SHP77 treated with DMSO at 0.1 percent for 48 hours (cell line): Measurements from ENCODE around the gene CAMK4.
A peak's percentile ranks its signal among the peaks of the same experiment; 100 is the strongest.

Experiments used
- DNase-seq: peaks from one replicate; lab custom pipeline; 2025; lab: John Stamatoyannopoulos, UW

Gene CAMK4

GRCh38 chr5:111223787-111224560 lies at the start of gene CAMK4:
Gene CAMK4 (plus strand): TSS chr5:111224384. CDS start chr5:111224484, 100 bp downstream.
- DNase-seq, result peak; percentile 28

GRCh38 chr5:111183064-111183463 lies 41.1 kb upstream of the CAMK4 start:
- no peak for DNase-seq

GRCh38 chr5:111187079-111187478 lies 37.1 kb upstream of the CAMK4 start:
- no peak for DNase-seq

- DNase-seq, result no peak
These were observed 30.1 kb upstream of the CAMK4 start for GRCh38 chr5:111194053-111194452.

GRCh38 chr5:111194925-111195324 lies 29.3 kb upstream of the CAMK4 start:
- no peak for DNase-seq

GRCh38 chr5:111197523-111197922 lies 26.7 kb upstream of the CAMK4 start:
- no peak for DNase-seq

- DNase-seq, result no peak
These were observed 25.8 kb upstream of the CAMK4 start for GRCh38 chr5:111198281-111198966.

- DNase-seq, result no peak
These were observed 23.4 kb upstream of the CAMK4 start for GRCh38 chr5:111200828-111201227.

GRCh38 chr5:111201705-111202104 lies 22.5 kb upstream of the CAMK4 start:
- DNase-seq, result no peak

- DNase-seq, result no peak
These were observed 12.8 kb upstream of the CAMK4 start for GRCh38 chr5:111211341-111211740.

GRCh38 chr5:111214052-111214742 lies 10.0 kb upstream of the CAMK4 start:
- no peak for DNase-seq

- DNase-seq, result no peak
These were observed 8.2 kb upstream of the CAMK4 start for GRCh38 chr5:111215971-111216370.

GRCh38 chr5:111221139-111221538 lies 3.0 kb upstream of the CAMK4 start:
- no peak for DNase-seq

- no peak for DNase-seq
These were observed 940 bp upstream of the CAMK4 start for GRCh38 chr5:111223101-111223786.

- peak; percentile 28 for DNase-seq
These were observed 569 bp downstream of the CAMK4 start for GRCh38 chr5:111224561-111225345.

- no peak for DNase-seq
These were observed 1.7 kb downstream of the CAMK4 start for GRCh38 chr5:111225926-111226325.

GRCh38 chr5:111226556-111226955 lies 2.4 kb downstream of the CAMK4 start:
- DNase-seq, result no peak

- no peak for DNase-seq
These were observed 3.1 kb downstream of the CAMK4 start for GRCh38 chr5:111227226-111227782.

- DNase-seq, result no peak
These were observed 3.6 kb downstream of the CAMK4 start for GRCh38 chr5:111227801-111228200.

GRCh38 chr5:111228520-111229220 lies 4.5 kb downstream of the CAMK4 start:
- DNase-seq, result no peak
